SK-N-SH treated with all-trans-retinoic acid at 6 μM for 48 hours (cell line): ENCODE results near the gene ABCA1.

ENCODE experiments used
- CSDC2 ChIP-seq: fragments of 250-450 bp; sonication (Bioruptor Pico); IDR thresholded peaks from 2 replicates; pipeline ENCODE4 v1.5.0; 2020; ENCODE audit warnings: mild to moderate bottlenecking, moderate library complexity
- CSRNP3 ChIP-seq: fragments of 250-450 bp; sonication (Bioruptor Pico); IDR thresholded peaks from 2 replicates; pipeline ENCODE4 v1.5.1; 2021; ENCODE audit warnings: mild to moderate bottlenecking, moderate library complexity
- GLIS3 ChIP-seq: fragments of 250-450 bp; sonication (Bioruptor Pico); IDR thresholded peaks from 2 replicates; pipeline ENCODE4 v1.5.0; 2020; ENCODE audit warnings: mild to moderate bottlenecking, moderate library complexity
- OSR1 ChIP-seq: fragments of 250-450 bp; sonication (Bioruptor Pico); IDR thresholded peaks from 2 replicates; pipeline ENCODE4 v1.8.0; 2022; ENCODE audit warnings: moderate library complexity, mild to moderate bottlenecking, inconsistent platforms
- POU6F1 ChIP-seq: fragments of 250-450 bp; sonication (Bioruptor Pico); IDR thresholded peaks from 2 replicates; pipeline ENCODE4 v1.8.0; 2021; ENCODE audit warnings: low read depth, mild to moderate bottlenecking, moderate library complexity, borderline replicate concordance
- PPARA ChIP-seq: fragments of 250-450 bp; sonication (Bioruptor Pico); IDR thresholded peaks from 2 replicates; pipeline ENCODE4 v1.5.0; 2020; ENCODE audit warnings: mild to moderate bottlenecking, borderline replicate concordance
- RARB ChIP-seq: fragments of 250-450 bp; sonication (Bioruptor Pico); IDR thresholded peaks from 2 replicates; pipeline ENCODE4 v1.8.0; 2021; ENCODE audit warnings: mild to moderate bottlenecking, moderate library complexity
- SNAI2 ChIP-seq: fragments of 250-450 bp; sonication (Bioruptor Pico); IDR thresholded peaks from 2 replicates; pipeline ENCODE4 v1.5.0; 2020; ENCODE audit warnings: mild to moderate bottlenecking, moderate library complexity
- TCF4 ChIP-seq: fragments of 250-450 bp; sonication (Bioruptor Pico); IDR thresholded peaks from 2 replicates; pipeline ENCODE4 v1.8.0; 2021; ENCODE audit warnings: mild to moderate bottlenecking, moderate library complexity, borderline replicate concordance
- TSHZ2 ChIP-seq: fragments of 250-450 bp; sonication (Bioruptor Pico); IDR thresholded peaks from 2 replicates; pipeline ENCODE4 v1.5.0; 2020; ENCODE audit warnings: mild to moderate bottlenecking, moderate library complexity
- ZC3H10 ChIP-seq: fragments of 250-450 bp; sonication (Bioruptor Pico); IDR thresholded peaks from 2 replicates; pipeline ENCODE4 v1.5.1; 2021; ENCODE audit warnings: mild to moderate bottlenecking, moderate library complexity
- ZFP30 ChIP-seq: fragments of 450-650 bp; formaldehyde crosslinking; IDR thresholded peaks from 2 replicates; pipeline ENCODE4 v1.5.0; 2022; ENCODE audit warnings: mild to moderate bottlenecking, moderate library complexity
- TF ChIP-seq, protein P1 (sequence below): fragments of 250-450 bp; sonication (Bioruptor Pico); IDR thresholded peaks from 2 replicates; pipeline ENCODE4 v1.5.1; 2020; ENCODE audit warnings: low read depth, mild to moderate bottlenecking, moderate library complexity

- TF ChIP-seq TSHZ2 (CRISPR knock-in tag) (no peak), RARB (no peak), TCF4 (CRISPR knock-in tag) (no peak), SNAI2 (CRISPR knock-in tag) (no peak), OSR1 (CRISPR knock-in tag) (no peak), ZFP30 (no peak), ZC3H10 (CRISPR knock-in tag) (no peak), GLIS3 (CRISPR knock-in tag) (no peak), CSRNP3 (no peak), POU6F1 (CRISPR knock-in tag) (no peak), CSDC2 (CRISPR knock-in tag) (no peak), PPARA (CRISPR knock-in tag) (no peak)
- TF ChIP-seq, protein P1, sequence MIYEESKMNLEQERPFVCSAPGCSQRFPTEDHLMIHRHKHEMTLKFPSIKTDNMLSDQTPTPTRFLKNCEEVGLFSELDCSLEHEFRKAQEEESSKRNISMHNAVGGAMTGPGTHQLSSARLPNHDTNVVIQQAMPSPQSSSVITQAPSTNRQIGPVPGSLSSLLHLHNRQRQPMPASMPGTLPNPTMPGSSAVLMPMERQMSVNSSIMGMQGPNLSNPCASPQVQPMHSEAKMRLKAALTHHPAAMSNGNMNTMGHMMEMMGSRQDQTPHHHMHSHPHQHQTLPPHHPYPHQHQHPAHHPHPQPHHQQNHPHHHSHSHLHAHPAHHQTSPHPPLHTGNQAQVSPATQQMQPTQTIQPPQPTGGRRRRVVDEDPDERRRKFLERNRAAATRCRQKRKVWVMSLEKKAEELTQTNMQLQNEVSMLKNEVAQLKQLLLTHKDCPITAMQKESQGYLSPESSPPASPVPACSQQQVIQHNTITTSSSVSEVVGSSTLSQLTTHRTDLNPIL (CRISPR knock-in tag), result no peak
Observed at GRCh38 chr9:104854613-104855012, 73.3 kb downstream of the ABCA1 start.
